Adrenal gland (tissue), 5 donors: ENCODE data around the gene GFOD1.
A peak's percentile ranks its signal among the peaks of the same experiment; 100 is the strongest.

ENCODE experiments used
- POLR2A ChIP-seq, 2 donors: fragments of 450-650 bp; IDR thresholded peaks; one replicate each; pipeline ENCODE4 v1.6.1; 2017; ENCODE audit warnings: antibody characterized with exemption in 2 of 2, mild to moderate bottlenecking in 2 of 2, moderate library complexity in 1 of 2
- TF ChIP-seq, protein P1 (sequence below), 6 experiments: fragments of 450-650 bp in 4 of 6; fragments of 200-600 bp in 2 of 6; sonication (generic) in 1 of 6; IDR thresholded peaks; 1 replicate in 5 of 6; 2 replicates in 1 of 6; pipeline versions ENCODE4 v1.5.1 to v1.8.0; 2016 to 2021; ENCODE audit warnings: antibody characterized with exemption in 6 of 6, mild to moderate bottlenecking in 2 of 6, moderate library complexity in 1 of 6
- donor health status: DM: no; HTN: no; CAD: no.

DNA sequence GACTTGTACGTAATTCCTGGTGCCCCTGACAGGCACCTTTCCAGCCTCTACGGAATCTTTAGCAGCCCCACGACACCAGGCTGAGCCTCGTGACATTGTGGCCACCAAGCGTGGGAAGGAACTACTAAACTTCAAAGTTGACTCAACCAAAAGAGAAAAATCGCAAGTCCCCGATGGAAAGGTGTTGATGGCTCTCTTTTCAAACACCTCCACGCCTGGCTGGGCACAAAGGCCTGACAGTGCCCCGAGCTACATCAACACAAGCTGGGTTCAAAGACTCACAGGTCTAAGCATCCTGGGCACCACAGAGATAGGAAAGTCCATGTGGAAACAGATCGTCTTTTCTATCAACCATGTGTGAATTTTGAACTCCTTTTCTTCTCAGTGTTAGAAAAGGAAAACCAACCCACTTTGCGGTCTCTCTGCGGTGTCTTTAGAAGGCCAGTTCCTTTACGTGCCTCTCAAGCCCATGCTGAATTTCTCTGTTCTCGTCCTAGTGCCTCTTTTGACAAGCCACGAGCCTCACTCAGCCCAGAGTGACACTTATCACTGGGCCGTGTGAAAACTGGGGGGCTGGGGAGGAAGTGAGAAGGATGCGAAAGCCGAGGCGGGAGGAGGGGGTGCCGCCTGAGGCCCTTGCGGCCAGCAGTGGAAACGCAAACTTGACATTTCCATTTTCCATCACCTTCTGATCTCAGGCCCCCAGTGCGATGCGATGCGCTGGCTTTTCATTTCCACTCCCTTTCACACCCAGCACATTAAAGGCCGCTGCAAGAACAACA lies 59.4 kb downstream of the GFOD1 start:
- TF ChIP-seq, protein P1, sequence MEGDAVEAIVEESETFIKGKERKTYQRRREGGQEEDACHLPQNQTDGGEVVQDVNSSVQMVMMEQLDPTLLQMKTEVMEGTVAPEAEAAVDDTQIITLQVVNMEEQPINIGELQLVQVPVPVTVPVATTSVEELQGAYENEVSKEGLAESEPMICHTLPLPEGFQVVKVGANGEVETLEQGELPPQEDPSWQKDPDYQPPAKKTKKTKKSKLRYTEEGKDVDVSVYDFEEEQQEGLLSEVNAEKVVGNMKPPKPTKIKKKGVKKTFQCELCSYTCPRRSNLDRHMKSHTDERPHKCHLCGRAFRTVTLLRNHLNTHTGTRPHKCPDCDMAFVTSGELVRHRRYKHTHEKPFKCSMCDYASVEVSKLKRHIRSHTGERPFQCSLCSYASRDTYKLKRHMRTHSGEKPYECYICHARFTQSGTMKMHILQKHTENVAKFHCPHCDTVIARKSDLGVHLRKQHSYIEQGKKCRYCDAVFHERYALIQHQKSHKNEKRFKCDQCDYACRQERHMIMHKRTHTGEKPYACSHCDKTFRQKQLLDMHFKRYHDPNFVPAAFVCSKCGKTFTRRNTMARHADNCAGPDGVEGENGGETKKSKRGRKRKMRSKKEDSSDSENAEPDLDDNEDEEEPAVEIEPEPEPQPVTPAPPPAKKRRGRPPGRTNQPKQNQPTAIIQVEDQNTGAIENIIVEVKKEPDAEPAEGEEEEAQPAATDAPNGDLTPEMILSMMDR (IDR thresholded peaks at IDR 0.05), result peak in 2 of 6 experiments; percentile 4 to 10
- TF ChIP-seq POLR2A (IDR thresholded peaks at IDR 0.05), result no peak
